Stimulated activated CD4-positive, alpha-beta T cell treated with anti-CD3 and anti-CD28 coated beads, Interleukin-4, amount 100 ng/mL, for 48 hours (primary cell): Measurements from ENCODE around the gene GTPBP4.

ENCODE experiments used
- DNase-seq, 2 donors: peaks; one replicate each; pipeline ENCODE4 v3.0.0-alpha.2; 2020; ENCODE audit warnings: low read depth in 2 of 2

The GTPBP4 gene

DNA sequence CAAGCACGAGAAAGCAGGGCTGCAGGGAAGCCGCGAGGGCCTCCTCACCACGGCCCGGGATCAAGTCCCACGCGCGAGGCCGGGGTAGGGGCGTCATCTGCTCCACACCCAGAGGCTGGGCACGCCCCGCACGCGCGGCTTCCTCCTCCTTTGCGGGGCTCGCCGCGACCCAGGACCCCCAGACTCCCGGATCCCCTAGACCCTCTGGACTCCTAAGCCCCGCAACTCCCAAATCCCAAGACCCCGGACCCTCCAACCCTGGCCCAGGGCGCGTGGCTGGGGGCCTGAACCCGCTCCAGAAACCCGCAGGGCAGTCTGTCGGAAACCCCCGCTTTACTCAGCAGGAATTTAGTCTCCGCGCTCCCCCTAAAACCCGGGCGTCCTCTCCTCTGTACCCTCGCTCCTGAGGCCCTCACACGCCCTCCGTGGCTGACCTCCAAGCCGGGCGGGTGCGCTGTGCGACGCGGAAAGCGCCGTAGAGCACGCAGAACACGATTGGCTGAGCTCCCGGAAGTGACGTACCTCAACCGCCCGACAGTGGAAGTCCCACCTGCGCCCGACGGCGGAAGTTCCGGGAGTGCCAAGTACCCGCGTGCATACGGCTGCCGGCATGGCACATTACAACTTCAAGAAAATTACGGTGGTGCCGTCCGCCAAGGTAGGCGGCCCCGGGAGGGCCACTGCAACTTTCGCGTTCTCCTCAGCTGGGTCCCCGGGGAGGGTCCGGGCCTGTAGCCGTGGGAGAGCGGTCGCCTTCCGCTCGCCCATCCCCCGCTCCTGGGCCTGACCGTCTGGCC is at the start of gene GTPBP4:
Gene GTPBP4, plus strand, starts transcription at position 565 of the 797 bp plus-strand sequence. Its CDS starts 46 bp downstream, at position 611.
- peak; percentile 92 to 96 for DNase-seq

DNA sequence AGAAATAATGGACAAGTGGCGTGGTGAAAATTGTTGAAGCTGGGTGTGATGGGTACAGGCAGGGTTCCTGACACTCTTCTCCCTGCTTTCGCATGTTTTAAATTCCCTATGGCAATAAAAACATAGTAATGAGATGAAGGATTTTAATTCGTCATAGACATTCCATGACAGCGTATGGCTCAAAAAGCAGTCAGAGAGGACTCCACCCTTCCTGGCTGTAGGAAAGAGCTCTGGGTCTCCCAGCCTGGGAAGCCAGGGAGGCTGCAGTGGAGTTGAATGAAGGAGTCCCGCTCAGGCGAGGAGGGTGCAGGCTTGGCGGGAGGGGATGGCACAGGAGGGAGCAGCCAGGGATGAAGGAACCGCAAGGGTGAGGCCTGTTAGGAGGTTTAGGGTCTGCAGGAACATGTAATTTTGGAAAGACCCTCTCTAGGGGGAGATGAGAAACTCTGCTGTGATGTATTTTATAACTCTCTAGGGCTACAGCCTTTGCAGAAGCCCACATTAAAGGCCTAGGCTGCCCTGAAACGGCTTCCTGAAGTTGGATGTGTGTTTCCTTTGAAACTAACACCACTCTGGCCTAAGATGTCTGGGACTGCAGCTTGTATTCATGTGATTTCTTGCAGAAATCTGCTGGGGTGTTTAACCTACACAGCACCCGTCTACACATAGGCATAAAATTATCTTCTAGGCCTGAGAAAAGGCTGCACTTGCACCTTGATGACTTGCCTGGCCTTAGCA is 49.1 kb upstream of the GTPBP4 start:
- no peak for DNase-seq

DNA sequence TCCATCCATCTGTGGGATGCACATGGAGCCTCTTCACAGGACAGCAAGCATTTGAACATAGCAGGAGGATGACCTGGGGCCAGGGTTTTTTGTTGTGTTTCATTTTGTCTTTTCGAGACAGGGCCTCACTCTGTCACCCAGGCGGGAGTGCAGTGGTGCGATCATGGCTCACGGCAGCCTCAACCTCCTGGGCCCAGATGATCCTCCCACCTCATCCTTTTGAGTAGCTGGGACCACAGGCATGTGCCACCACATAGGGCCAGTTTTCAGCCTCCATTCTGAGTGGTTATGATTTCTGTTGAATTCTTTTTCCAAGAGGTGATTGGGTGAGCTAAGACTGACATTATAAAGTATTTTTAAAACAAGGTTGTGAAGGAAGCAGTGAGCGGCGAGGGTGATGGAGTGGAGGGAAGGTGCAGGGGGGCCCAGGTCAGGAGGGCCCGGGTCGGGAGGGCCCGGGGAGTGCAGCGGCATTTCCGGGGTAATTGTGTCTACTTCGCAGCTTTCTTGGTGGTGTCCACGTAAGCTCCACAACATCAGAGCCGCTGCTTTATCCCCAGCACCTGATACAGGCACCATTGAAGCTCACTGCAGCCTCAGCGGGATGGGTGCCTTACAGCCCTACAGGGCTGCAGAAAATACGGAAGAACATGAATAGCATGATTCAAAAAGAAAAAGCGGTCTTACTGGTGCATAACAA is 44.8 kb upstream of the GTPBP4 start:
- no peak for DNase-seq

- DNase-seq = no peak
These were observed 44.0 kb upstream of the GTPBP4 start for GRCh38 chr10:944034-944831.

GRCh38 chr10:945778-946177 is 42.5 kb upstream of the GTPBP4 start:
- no peak for DNase-seq

- no peak for DNase-seq
These were observed 41.2 kb upstream of the GTPBP4 start for GRCh38 chr10:947051-947450.

DNA sequence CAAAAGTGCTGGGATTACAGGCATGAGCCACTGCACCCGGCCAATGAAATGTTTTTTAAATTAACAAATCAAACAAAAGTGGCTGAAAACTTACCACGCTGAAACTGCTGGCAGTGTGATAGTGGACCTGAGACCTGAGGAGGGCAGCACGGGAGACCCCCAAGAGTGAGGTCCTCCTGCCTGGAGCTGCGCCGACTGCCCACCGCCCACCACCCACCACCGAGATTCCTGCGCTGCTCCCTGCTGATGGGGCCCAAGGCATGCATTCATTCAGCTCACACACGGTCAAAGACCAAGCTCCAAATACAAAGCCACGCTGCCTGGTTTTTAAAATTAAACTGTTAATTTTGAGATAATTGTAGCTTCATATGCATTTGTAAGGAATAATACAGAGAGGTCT is 40.4 kb upstream of the GTPBP4 start:
- no peak for DNase-seq

DNA sequence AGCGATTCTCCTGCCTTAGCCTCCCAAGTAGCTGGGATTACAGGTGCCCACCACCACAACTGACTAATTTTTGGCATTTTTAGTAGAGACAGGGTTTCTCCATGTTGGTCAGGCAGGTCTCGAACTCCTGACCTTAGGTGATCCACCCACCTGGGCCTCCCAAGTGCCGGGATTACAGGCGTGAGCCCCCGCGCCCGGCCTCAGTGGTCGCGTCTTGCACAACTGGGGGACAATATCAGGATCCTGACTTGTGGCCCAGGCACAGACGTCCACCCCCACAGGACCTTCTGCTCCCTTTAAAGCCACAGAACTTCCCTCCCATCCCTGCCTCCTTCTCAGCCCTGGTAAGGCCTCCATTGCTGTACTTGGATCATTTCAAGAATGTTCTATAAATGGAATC is 39.9 kb upstream of the GTPBP4 start:
- DNase-seq = no peak

DNA sequence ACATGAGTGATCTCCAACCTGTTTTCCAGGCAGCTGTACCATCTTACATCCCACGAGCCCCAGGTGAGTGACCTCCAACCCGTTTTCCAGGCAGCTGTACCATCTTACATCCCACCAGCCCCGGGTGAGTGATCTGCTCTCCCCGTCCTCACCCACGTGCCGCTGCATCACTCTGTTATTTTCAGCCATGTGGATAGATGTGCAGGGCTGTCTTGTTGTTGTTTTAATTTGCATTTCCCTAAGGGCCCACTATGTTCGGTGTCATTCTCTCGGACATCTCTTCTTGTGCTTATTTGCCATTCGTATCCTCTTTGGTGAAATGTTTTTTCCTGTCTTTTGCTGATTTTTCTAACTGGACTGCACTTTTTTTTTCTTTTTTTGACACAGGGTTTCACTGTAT is 38.8 kb upstream of the GTPBP4 start:
- DNase-seq = no peak

DNA sequence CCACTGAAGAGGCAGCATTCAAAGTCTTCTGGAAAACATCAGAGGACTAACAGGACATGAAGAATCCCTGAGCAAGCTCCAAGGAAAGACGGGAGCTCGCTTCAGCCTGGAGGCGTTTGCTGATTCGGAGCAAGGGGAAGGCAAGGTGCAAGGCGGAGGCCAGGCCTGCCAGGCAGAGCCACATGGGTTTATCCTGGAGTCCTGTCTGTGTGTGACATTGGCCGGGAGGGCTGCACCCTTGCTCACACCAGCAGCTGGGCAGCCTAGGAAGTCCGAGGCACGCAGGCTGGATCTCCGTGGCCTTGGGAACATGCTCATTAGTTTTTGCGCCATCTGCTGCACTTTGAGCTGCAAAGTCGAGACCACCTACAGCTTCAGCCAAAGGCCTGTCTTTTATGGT is 34.4 kb upstream of the GTPBP4 start:
- DNase-seq = no peak

GRCh38 chr10:954396-954795 is 33.8 kb upstream of the GTPBP4 start:
- no peak for DNase-seq

DNA sequence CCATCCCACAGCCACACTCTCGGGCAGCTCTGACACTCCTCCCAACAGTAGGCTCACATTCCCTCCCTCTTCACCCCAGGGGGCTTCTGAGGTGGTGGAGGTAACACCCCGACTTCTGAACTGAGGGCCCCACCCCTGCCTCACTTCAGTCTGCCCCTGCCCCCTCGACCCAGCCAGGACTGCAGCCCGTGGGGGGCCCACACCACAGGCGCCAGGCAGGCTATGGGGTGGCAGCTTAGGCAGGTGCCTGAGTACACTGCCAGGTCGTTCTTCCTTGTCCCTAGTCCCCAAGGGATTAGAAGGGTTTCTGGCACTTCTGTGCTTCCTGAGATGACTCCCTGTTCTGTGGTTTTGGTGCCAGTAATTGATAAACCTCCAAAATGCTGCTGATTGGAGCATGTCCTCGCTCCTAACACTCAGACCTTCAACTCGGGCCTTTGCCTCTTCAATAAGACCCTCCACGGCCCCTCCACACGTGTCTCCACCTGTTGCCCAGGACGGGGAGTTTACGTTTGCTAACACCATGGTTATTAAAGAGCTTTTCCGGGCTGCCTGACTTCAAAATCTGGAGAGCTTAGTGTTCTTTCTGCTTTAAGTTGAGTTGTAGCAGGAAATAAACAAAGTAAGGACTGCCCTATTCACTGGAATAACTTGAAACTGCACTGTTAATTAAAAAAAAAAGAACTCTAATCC is 33.0 kb upstream of the GTPBP4 start:
- no peak for DNase-seq

DNA sequence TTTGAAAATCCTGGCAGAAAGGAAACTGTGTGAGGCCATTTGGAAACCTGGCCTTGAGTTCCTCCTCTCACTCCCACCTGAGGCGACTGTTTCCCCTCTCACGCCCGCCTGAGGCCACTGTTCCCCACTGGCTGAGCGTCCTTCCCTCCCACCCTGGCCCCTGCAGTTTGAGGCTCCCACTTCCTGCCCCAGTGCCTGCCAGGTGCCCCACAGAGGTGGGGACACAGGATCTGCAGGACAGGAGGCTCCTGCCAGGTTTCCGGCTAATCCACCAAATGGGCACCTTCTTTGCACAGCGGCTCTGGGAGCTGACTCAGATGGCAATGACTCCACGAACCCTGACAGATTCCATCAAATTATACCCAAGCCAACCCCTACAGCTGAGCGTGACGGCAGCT is 32.4 kb upstream of the GTPBP4 start:
- no peak for DNase-seq

DNA sequence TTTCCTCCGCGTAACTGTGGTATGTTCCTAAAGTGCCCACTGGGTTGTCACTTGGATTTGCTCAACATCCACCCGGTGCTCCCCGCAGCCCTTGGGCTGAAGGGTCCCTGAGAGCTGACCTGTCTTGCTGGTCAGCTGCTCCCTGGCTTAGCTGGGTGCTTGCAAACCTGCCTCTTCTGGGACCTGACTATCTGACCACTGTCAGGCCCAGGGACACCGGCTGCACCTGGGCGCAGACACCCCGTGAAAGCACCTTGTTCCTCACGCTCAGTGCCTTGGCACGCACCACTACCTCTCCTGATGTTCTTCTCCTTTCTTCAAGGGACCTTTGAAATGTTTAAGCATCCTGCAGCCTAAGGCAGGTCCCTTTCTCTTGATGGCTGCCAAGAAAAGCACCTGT is 30.1 kb upstream of the GTPBP4 start:
- DNase-seq = no peak

- no peak for DNase-seq
These were observed 29.4 kb upstream of the GTPBP4 start for GRCh38 chr10:958856-959255.

DNA sequence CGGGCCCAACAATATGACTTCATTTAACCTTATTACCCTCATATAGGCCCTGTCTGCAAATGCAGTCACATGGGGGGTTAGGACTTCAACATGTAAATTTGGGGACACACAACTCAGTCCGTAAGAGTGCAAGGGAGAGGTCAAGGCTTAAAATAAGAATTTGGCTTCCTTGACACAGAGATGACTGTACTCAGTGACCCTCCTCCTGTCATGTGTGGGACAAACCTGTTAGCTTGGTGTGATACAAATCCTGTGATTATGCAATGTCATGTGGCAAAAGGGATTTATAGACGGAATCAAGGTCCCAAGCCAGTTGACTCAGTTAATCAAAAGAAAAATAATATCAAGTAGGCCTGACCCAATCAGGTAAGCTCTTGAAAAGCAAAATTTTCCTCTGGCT is 25.9 kb upstream of the GTPBP4 start:
- no peak for DNase-seq

DNA sequence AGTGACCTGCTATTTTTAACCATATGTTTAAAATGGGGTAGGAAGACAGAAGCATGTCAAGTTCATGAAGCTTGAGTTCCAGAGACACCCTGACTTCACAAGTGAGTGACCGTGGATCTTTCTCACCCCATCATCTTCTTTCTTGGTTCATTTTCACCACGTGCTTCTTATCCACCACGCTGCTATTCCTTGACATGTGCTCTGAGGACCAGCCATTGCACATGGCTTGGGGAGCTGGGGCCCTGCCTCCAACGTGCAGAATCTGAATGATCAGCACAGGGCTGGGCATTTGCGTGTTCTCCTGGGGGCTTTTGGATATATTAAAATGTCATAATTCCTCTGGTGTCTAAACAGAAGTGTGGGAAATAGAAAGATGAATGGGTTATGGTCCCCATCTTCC is 25.0 kb upstream of the GTPBP4 start:
- DNase-seq = no peak

DNA sequence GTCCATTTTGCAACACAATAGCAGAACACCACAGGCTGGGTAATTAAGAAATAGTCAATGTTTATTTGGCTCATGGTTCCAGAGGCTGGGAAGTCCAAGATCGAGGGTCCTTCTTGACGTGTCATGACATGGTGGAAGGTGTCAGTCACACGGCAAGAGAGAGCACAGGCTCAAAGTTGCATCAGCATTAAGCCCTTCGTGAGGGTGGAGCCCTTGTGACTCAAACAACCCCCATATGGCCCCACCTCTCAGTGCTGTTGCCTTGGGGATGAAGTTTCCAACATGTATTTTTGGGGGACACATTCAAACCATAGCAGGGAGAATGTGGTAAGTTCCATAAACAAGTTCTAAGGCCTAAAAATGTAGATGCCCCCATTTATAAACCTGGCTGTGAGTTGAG is 24.6 kb upstream of the GTPBP4 start:
- DNase-seq = no peak

- DNase-seq = no peak
These were observed 23.8 kb upstream of the GTPBP4 start for GRCh38 chr10:964321-964987.

DNA sequence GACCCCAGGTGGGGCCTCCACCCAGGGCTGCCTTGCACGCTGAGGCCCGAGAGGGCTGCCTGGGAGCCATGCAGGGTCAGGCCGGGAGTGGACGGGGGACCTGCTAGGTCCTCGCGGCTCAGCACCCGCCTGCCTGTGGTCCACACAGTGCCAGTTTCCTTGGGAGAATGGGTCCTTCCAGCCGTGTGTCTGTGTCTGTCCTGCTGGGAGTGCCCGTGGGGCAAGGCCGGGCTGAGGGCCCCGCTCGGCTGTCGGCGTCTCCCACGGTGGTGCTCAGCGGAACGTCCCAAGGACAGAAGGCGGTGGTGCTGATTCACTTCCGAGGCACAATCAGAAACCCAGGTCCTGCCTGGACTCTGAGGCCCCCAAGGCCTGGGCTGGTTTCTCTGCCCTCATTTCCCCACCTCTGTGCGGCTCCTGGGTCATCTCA is 23.2 kb upstream of the GTPBP4 start:
- DNase-seq = no peak
